GM13977 (cell line): ENCODE results near the gene FMNL3.

Experiments used
- DNase-seq: peaks from one replicate; pipeline ENCODE4 v3.0.0; 2012; ENCODE audit warnings: low spot score
- in situ Hi-C: fragments of 300-500 bp; cut with MboI; formaldehyde crosslinking; loops from one replicate; pipeline ENCODE4 v1.12.0; 2022; ENCODE audit warnings: low sequenced_read_pairs, low pct_unique_long_range_greater_than_20kb, mixed read lengths, inconsistent platforms; ENCODE audit not compliant: unreplicated experiment
- TF ChIP-seq, protein P1 (sequence below): IDR thresholded peaks from 2 replicates; pipeline ENCODE4 v1.5.1; 2012; ENCODE audit warnings: mild to moderate bottlenecking, control low read depth; ENCODE audit not compliant: insufficient read depth; ENCODE audit errors: extremely low read depth, missing control alignments

FMNL3 gene

GRCh38 chr12:49697808-49698207 is 9.4 kb downstream of the FMNL3 start:
- TF ChIP-seq, protein P1, sequence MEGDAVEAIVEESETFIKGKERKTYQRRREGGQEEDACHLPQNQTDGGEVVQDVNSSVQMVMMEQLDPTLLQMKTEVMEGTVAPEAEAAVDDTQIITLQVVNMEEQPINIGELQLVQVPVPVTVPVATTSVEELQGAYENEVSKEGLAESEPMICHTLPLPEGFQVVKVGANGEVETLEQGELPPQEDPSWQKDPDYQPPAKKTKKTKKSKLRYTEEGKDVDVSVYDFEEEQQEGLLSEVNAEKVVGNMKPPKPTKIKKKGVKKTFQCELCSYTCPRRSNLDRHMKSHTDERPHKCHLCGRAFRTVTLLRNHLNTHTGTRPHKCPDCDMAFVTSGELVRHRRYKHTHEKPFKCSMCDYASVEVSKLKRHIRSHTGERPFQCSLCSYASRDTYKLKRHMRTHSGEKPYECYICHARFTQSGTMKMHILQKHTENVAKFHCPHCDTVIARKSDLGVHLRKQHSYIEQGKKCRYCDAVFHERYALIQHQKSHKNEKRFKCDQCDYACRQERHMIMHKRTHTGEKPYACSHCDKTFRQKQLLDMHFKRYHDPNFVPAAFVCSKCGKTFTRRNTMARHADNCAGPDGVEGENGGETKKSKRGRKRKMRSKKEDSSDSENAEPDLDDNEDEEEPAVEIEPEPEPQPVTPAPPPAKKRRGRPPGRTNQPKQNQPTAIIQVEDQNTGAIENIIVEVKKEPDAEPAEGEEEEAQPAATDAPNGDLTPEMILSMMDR, result no peak
- DNase-seq, result no peak
- in situ Hi-C loops, result no loop called here

DNA sequence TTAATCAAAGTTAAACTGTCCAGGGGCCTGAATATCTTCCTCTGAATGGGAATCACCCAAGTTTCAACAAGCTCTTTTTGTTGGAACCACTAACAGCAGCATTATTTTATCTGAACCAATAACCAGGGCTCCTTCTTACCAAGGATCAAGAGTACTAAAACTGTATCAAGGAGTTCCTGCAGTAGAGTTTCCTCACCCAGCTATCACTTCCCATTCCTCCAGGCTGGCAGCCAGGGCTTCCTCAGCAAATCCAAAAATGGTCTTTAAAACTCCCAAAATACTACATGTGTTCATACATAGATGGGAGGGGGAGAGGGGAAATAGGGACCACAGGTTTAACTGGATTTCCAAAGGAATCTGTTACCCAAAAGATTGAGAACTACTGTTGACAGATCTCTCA is 10.5 kb downstream of the FMNL3 start:
- in situ Hi-C loops, result no loop called here
- TF ChIP-seq, protein P1, result no peak
- DNase-seq, result no peak

DNA sequence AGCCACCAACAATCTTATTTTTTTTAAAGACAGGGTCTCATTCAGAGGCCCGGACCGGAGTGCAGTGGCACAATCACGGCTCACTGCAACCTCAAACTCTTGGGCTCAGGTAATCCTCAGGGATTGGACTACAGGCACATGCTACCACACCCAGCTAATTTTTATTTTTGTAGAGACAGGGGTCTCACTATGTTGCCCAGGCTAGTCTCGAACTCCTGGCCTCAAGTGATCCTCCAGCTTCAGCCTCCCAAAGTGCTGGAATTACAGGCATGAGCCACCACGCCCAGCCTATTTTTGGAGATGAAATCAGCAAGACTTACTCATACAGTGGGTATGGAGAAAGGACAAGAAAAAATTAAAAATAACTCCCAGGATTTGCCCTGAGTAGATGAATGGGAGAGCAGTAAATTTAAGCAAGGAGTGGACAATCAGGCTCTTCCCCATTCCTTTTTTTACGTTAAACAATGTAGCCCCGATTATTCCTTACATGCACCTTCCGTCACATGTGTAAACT is 13.2 kb downstream of the FMNL3 start:
- no peak for DNase-seq
- in situ Hi-C loops, result no loop called here
- TF ChIP-seq, protein P1, result no peak

DNA sequence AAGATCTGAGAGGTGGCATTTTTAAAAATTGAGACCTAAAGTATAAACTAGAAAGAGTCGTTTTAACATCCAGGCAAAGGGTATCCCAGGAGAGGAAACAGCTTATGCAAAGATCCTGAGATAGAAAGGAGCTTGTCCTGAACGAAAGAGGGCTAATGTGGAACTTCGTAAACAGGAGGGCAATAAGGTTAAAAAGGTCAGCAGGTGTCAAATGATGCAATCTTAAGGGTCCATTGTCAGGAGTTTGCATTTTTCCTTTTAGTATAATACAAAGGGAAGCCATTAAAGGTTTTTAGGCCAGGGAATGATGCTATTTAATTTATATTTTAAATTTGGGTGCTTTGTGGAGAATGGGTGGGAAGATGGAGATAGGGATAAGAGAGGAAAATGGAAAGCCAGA is 14.4 kb downstream of the FMNL3 start:
- in situ Hi-C loops, result no loop called here

DNA sequence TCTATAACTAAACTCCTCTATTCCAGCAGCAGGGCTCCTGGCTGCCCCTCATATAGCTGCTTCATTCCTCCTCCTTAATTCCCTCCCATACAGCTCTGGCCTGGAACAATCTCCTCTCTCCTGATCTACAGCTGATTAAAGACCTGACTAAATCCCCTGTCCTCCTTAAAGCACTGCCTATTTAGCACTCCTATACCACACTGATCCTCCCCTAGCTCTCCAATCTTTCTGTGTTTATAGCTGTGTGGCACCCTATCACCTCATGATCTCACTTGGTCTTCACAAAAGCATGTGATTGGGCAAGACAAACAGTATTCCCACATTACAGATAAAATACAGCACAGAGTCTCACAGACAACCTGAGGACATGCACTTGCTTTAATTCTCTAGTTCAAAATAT is 17.4 kb downstream of the FMNL3 start:
- DNase-seq, result no peak
- TF ChIP-seq, protein P1, result no peak

More for the DNA sequence above, 14.4 kb downstream of the FMNL3 start:
- TF ChIP-seq, protein P1, result no peak
- DNase-seq, result no peak

DNA sequence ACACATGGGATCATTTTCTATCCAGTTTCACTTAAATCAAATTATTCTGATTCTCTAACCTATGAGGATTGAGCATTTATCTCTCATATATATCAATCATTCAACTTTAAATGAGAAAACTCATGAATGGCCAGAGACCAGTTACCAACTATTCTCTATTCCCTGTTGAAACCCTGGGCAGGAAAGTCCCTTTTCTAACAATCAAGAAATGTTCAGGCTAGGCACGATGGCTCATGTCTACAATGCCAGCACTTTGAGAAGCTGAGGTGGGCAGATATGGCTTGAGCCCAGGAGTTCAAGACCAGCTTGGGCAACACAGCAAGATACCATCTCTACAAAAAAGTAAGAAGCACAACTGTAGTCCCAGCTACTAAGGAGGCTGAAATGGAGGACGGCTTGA is 18.0 kb downstream of the FMNL3 start:
- TF ChIP-seq, protein P1, result no peak
- in situ Hi-C loops, result no loop called here
- DNase-seq, result no peak

More for the DNA sequence above, 17.4 kb downstream of the FMNL3 start:
- in situ Hi-C loops, result no loop called here

GRCh38 chr12:49687941-49688340 is 19.3 kb downstream of the FMNL3 start:
- in situ Hi-C loops, result no loop called here
- TF ChIP-seq, protein P1, result no peak
- DNase-seq, result no peak
